Karpas-422 (cell line): ENCODE data around the gene CSTB. TPM values are rescaled to one million over a fixed set of nuclear protein-coding genes. Genes with fewer than 3 reads are reported as not detected.

ENCODE experiments used
- DNase-seq: peaks from one replicate; pipeline ENCODE4 v3.0.0-alpha.2; 2015
- H2AFZ ChIP-seq: fragments of 200-600 bp; sonication (generic); 2 replicates; pipeline ENCODE4 v1.6.1; 2014; ENCODE audit warnings: antibody characterized with exemption, low read length, mixed read lengths
- H3K27ac ChIP-seq: fragments of 200-600 bp; sonication (generic); 2 replicates; pipeline ENCODE4 v1.5.1; 2014; ENCODE audit warnings: mild to moderate bottlenecking, low read length, moderate library complexity
- H3K27me3 ChIP-seq: fragments of 200-600 bp; sonication (generic); 2 replicates; pipeline ENCODE4 v1.6.1; 2014; ENCODE audit warnings: low read length, mixed read lengths
- H3K36me3 ChIP-seq: fragments of 200-600 bp; sonication (generic); 2 replicates; pipeline ENCODE4 v1.6.1; 2014; ENCODE audit warnings: low read length, mixed read lengths; ENCODE audit not compliant: insufficient read depth
- H3K4me1 ChIP-seq: fragments of 200-600 bp; sonication (generic); 2 replicates; pipeline ENCODE4 v1.6.1; 2014; ENCODE audit warnings: mild to moderate bottlenecking, low read length, mixed read lengths
- H3K4me2 ChIP-seq: fragments of 200-600 bp; sonication (generic); 2 replicates; pipeline ENCODE4 v1.6.1; 2014; ENCODE audit warnings: low read length, low read depth, mild to moderate bottlenecking; ENCODE audit not compliant: poor library complexity, severe bottlenecking
- H3K4me3 ChIP-seq: fragments of 200-600 bp; sonication (generic); 2 replicates; pipeline ENCODE4 v1.5.1; 2014; ENCODE audit warnings: mild to moderate bottlenecking, antibody characterized with exemption, low read length, mixed read lengths
- H3K79me2 ChIP-seq: fragments of 200-600 bp; sonication (generic); 2 replicates; pipeline ENCODE4 v1.6.1; 2014; ENCODE audit warnings: mild to moderate bottlenecking, low read length, mixed read lengths
- H3K9ac ChIP-seq: fragments of 200-600 bp; sonication (generic); 2 replicates; pipeline ENCODE4 v1.6.0; 2014; ENCODE audit warnings: low read length
- H3K9me2 ChIP-seq: fragments of 200-600 bp; sonication (generic), shearing (Covaris generic); replicated peaks from 2 replicates; pipeline ENCODE4 v1.6.0; 2014; ENCODE audit warnings: mild to moderate bottlenecking, low read length, moderate library complexity; ENCODE audit not compliant: insufficient read depth
- H3K9me3 ChIP-seq: fragments of 300-700, 200-600 bp; sonication (generic); 2 replicates; pipeline ENCODE4 v1.6.1; 2014; ENCODE audit warnings: low read length, mixed read lengths
- H4K20me1 ChIP-seq: fragments of 200-600 bp; sonication (generic); 2 replicates; pipeline ENCODE4 v1.6.1; 2014; ENCODE audit warnings: mild to moderate bottlenecking, antibody characterized with exemption, low read length, low read depth; ENCODE audit not compliant: insufficient read depth
- total RNA-seq: library from RNA; depleted of rRNA; stranded (reverse); fragments of >200 nt; shearing (Covaris generic); gene quantifications from 2 replicates; pipeline ENCODE4 v1.2.3, GENCODE V29; 2014; ENCODE audit warnings: low replicate concordance

Gene CSTB
- total RNA-seq, 1 experiment from 2014 or later: 28.0 TPM

DNA sequence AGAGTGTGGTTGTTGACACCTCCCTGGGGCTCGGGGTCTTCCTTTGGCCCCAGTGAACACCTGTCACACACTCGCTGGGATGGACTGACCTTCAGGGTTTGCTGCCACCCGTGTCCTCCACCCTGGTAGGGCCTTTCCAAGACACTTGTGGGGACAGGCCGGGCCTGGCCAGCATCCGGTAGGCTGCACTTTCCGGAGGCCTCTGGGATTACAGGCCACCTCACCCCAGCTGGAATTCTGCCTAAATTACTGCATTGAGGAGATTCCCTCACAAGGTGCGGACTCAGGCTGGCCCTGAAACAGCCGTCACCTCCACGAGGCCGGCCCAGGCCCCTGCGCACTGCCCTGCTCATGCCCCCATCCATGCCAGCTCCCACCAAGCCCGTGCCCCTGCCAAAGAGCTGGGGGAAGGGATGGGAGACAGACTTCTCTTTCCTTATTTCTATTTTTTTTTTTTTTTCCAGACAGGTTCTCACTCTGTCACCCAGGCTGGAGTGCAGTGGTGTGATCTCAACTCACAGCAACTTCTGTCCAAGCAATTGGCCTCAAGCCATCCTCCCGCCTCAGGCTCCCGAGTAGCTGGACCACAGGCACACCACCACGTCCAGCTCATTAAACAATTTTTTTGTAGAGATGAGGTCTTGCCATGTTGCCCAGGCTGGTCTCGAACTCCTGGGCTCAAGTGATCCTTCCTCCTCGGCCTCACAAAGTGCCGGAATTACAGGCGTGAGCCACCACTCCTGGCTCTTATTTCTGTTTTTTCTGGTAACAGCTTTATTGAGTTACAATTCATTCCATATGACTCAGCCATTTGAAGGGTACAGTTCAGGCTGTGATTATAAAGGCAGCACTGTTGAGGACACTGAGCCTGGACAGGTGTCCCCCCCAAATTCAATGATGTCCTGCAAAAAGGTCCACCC lies 11.3 kb downstream of the CSTB start:
- H3K9me2 ChIP-seq: no peaks in the 10 kb centered on the region
- no peaks in the 10 kb centered on the region for H3K9me3 ChIP-seq
- H3K36me3 ChIP-seq: no peaks in the 10 kb centered on the region
- no peaks in the 10 kb centered on the region for H3K4me1 ChIP-seq
- no peak overlapping the region for H2AFZ ChIP-seq
- no peak overlapping the region for H3K4me3 ChIP-seq
- no peaks in the 10 kb centered on the region for H3K79me2 ChIP-seq
- no peak overlapping the region for H3K9ac ChIP-seq
- H3K4me2 ChIP-seq: no peak overlapping the region
- H3K27me3 ChIP-seq: no peaks in the 10 kb centered on the region
- H3K27ac ChIP-seq: no peak overlapping the region
- no peak for DNase-seq
- H4K20me1 ChIP-seq: no peaks in the 10 kb centered on the region

DNA sequence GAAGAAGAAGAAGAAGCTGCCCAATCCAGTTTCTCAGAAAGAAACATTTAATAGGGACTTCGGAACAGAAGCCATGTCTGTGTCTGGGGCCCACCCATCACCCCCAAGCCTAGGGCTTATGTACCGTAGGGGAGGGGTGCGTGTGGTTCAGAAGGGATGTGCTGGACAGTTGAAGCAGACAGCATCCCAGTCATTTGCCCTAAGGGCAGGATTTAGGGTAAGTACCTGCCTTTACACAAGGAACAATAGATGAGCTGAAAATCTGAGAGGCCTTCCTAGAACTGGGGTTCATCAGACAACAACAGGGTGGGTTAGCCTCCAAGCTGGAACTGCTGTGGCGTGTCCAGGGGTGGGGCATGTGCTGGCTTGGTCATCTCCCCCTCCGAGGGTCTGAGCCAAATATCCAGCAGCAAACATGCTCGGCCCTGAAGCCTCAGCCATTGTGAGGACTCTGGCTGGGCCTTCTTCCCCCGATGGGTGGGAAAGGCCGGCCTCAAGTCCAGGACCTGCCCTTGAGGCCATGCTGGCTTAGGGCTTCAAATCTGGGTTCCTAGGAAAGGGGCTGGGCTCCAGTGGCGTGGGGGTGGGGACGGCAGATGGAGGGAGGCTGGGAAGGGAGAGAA lies 12.1 kb downstream of the CSTB start:
- H3K9ac ChIP-seq: no peak overlapping the region
- no peaks in the 10 kb centered on the region for H3K36me3 ChIP-seq
- H3K4me3 ChIP-seq: no peak overlapping the region
- H4K20me1 ChIP-seq: no peaks in the 10 kb centered on the region
- no peak overlapping the region for H3K27ac ChIP-seq
- DNase-seq: no peak
- no peaks in the 10 kb centered on the region for H3K4me1 ChIP-seq
- no peaks in the 10 kb centered on the region for H3K79me2 ChIP-seq
- H3K9me2 ChIP-seq: no peaks in the 10 kb centered on the region
- no peaks in the 10 kb centered on the region for H3K27me3 ChIP-seq
- no peak overlapping the region for H3K4me2 ChIP-seq
- H3K9me3 ChIP-seq: no peaks in the 10 kb centered on the region
- no peak overlapping the region for H2AFZ ChIP-seq

DNA sequence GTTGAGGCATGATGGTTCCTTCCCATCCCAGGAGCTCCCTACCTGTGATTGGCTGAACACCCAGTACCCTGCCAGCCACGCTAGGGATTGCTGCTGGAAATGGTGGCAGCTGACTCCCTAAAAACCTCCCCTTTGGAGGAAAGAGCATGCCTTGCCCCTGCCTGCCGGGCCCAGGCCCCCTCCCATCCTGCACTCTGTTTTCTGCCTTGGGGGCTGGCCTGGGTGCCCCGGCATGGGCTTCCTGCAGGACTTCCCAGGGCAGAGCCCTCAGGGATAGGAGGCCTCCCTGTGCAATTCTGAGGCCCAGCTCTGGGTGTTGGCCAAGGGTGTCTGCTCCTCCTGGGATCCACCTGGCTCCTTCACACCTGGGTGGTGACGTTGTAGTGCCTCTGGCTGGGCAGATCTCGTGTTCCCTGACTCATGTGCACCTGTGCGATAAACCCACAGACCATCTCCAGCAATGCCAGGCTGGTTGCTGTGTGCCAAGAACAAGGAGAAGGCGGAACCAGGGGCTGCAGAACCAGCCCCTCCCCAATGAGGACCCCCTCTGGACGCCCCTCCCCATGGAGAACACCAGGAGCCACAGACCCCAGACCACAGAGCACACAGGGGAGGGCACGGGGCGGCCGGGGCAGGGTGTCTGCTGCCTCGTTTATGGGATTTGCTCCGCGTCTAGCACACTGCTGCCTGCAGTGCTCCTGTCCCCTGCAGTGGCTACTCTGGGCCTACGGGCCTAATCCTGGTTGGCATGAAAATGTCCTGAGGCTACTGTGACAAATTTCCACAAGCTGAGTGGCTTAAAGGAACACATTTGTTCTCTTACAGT lies 13.6 kb downstream of the CSTB start:
- no peak overlapping the region for H3K4me3 ChIP-seq
- H3K4me2 ChIP-seq: no peak overlapping the region
- no peaks in the 10 kb centered on the region for H3K9me2 ChIP-seq
- no peaks in the 10 kb centered on the region for H3K9me3 ChIP-seq
- no peaks in the 10 kb centered on the region for H3K36me3 ChIP-seq
- no peak overlapping the region for H2AFZ ChIP-seq
- DNase-seq: no peak
- no peaks in the 10 kb centered on the region for H3K27me3 ChIP-seq
- H3K79me2 ChIP-seq: no peaks in the 10 kb centered on the region
- no peaks in the 10 kb centered on the region for H3K4me1 ChIP-seq
- no peak overlapping the region for H3K9ac ChIP-seq
- no peak overlapping the region for H3K27ac ChIP-seq
- no peaks in the 10 kb centered on the region for H4K20me1 ChIP-seq

DNA sequence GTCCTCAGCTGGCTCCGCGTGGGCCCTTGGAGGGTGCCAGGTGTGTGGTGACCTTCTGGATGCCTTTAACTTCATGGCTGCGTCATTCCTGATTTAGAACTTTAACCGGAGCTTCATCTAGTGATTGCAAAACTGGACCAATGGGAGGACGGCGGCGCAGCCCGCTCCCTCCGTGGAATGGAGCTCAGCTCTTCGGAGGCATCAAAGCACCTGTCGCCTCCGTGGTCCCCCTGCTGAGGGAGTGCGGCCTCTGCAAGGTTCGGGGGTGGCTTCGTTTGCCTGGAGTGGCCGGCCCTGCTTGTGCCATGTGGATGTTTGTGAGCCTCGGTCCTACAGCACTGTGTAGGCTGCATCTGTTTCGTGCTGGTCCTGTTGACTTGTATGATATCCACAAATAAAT lies 14.2 kb downstream of the CSTB start:
- no peak for DNase-seq
- Histone ChIP-seq H3K9me3 (no peaks in the 10 kb centered on the region), H3K9me2 (no peaks in the 10 kb centered on the region), H3K27ac (no peak overlapping the region), H4K20me1 (no peaks in the 10 kb centered on the region), H3K79me2 (no peaks in the 10 kb centered on the region), H3K4me1 (no peaks in the 10 kb centered on the region), H3K4me2 (no peak overlapping the region), H3K36me3 (no peaks in the 10 kb centered on the region), H3K27me3 (no peaks in the 10 kb centered on the region), H3K4me3 (no peak overlapping the region), H3K9ac (no peak overlapping the region), H2AFZ (no peak overlapping the region)

DNA sequence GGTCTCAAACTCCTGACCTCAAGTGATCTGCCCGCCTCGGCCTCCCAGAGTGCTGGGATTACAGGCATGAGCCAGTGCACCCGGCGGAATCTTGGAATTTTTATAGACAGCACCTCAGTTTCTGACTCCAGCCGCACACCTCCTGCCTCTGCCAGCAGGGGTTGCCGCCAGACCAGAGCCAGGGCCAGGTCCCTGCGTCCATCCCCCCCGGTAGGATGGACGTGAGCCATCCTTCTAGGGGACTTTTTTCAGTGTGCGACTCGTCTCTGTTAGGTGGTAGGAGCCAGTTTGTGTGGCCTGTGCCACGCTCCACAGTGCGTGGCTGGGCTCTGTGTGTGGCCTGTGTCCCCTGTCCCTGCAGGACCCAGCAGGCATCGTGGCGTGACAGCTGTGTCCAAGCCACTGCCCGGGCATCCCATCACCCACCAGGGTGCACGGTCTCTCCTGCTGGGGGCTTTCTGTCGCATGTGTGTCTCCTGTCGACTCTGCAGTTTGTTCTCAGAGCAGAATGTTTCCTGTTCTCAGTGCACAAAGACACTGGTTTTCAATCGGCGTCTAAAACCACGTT lies 15.6 kb downstream of the CSTB start:
- no peaks in the 10 kb centered on the region for H3K9me2 ChIP-seq
- H3K4me3 ChIP-seq: no peak overlapping the region
- H3K79me2 ChIP-seq: no peaks in the 10 kb centered on the region
- H3K36me3 ChIP-seq: peaks cover 6% of the 10 kb centered on the region; the same call in 1 of the 2 replicates
- no peaks in the 10 kb centered on the region for H3K4me1 ChIP-seq
- H3K27me3 ChIP-seq: no peaks in the 10 kb centered on the region
- no peak overlapping the region for H3K27ac ChIP-seq
- H4K20me1 ChIP-seq: no peaks in the 10 kb centered on the region
- no peak for DNase-seq
- no peak overlapping the region for H3K9ac ChIP-seq
- H3K4me2 ChIP-seq: no peak overlapping the region
- no peaks in the 10 kb centered on the region for H3K9me3 ChIP-seq
- no peak overlapping the region for H2AFZ ChIP-seq

DNA sequence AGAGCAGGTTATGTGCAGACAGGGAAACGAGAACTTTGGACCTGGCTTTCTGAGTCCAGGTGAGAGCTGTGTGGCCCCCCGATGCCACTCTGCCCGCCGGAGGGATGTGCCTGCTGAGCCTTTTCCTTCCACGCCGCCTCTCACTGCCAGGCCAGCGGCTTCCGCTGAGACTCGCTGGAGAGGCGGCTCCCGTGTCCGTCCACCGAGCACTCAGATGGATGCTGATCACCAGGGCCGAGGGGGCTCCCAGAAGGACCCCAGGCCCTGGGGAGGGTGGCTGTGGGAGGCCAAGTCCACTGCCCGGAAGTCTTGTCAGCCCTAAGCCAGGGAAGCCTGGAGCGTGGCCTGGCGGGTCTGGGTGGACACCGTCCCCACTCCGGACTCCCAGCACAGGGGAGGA lies 16.5 kb downstream of the CSTB start:
- H3K9ac ChIP-seq: no peak overlapping the region
- DNase-seq: no peak
- no peaks in the 10 kb centered on the region for H3K9me2 ChIP-seq
- H3K4me3 ChIP-seq: no peak overlapping the region
- no peaks in the 10 kb centered on the region for H3K4me1 ChIP-seq
- peaks cover 8% of the 10 kb centered on the region; the same call in 1 of the 2 replicates for H3K36me3 ChIP-seq
- H3K9me3 ChIP-seq: no peaks in the 10 kb centered on the region
- H2AFZ ChIP-seq: no peak overlapping the region
- no peaks in the 10 kb centered on the region for H3K27me3 ChIP-seq
- no peaks in the 10 kb centered on the region for H4K20me1 ChIP-seq
- H3K27ac ChIP-seq: no peak overlapping the region
- H3K4me2 ChIP-seq: no peak overlapping the region
- no peaks in the 10 kb centered on the region for H3K79me2 ChIP-seq

DNA sequence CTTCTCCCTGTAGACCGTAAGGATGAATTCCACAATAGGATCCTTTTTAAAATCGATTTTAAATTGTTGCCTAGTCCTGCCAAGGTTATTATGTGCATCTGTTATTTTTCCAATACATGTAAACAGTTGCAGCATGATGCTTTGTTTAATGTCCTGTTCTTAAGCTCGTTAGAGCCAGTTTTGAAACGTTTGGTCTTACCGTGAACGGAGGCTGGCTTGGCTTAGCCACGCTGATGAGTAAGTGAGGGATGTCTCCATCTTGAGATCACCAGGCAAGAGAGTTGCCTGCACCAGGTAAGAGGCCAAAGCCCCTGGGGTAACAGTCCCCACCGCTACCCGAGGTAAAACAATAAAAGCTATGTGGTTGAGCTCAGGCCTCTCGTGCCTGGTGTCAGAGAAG lies 17.3 kb downstream of the CSTB start:
- peaks cover 11% of the 10 kb centered on the region; the same call in 1 of the 2 replicates for H3K36me3 ChIP-seq
- no peak for DNase-seq
- H3K4me1 ChIP-seq: no peaks in the 10 kb centered on the region
- no peaks in the 10 kb centered on the region for H3K9me3 ChIP-seq
- no peak overlapping the region for H3K4me2 ChIP-seq
- H4K20me1 ChIP-seq: no peaks in the 10 kb centered on the region
- H3K9ac ChIP-seq: no peak overlapping the region
- no peak overlapping the region for H3K4me3 ChIP-seq
- H3K9me2 ChIP-seq: no peaks in the 10 kb centered on the region
- H3K27ac ChIP-seq: no peak overlapping the region
- no peak overlapping the region for H2AFZ ChIP-seq
- no peaks in the 10 kb centered on the region for H3K79me2 ChIP-seq
- H3K27me3 ChIP-seq: no peaks in the 10 kb centered on the region
